Aortic smooth muscle cell (primary cell): ENCODE data around the gene RINL. TPM values are rescaled to one million over a fixed set of nuclear protein-coding genes. Genes with fewer than 3 reads are reported as not detected.

Source experiments
- total RNA-seq: library from RNA; depleted of rRNA; stranded (reverse); fragments of >200 nt; gene quantifications from 2 replicates; pipeline ENCODE4 v1.2.3, GENCODE V29; 2014

RINL gene
- total RNA-seq: 0.66 and 0.68 TPM in 2 replicates

DNA sequence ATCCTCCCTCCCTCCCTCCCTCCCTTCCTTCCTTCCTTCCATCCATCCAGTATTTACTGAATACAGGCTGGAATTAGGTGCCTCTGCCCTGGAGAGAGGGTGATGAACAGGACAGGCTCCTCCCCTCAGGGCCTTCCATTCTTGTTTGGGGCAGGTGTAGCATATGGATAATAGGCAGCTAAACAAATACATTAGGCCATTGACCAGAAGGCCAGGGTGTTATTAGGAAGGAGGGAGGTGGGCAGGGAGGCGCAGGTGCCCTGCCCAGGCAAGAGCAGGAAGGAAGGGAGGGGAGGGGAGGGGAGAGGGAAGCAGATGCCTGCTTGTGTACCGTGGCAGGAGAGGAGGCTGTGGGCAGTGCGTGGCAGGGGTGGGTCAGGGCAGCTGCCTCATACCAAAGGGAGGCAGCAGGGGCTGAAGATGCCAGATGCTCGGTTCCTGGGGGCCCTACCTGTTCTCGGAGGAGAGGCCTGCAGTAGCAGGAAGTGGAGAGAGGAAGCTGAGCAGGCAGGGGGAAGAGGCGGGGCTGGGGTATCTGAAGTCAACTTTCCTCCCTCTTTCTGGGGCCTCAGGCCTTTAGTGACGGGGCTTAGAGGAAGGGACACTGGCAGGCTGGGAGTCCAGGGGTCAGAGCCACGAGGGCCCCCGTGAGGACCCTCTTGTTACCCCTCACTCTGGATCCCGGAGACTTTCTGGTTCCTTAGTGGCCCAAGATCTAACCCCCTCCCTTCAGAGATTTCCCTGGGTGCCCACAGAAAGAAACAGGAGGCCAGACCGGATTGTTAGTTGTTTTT, at the start of gene RINL:
Gene RINL (minus strand): TSS at position 495 of the 794 bp plus-strand sequence. CDS start 1,533 bp downstream, outside the sequence.

DNA sequence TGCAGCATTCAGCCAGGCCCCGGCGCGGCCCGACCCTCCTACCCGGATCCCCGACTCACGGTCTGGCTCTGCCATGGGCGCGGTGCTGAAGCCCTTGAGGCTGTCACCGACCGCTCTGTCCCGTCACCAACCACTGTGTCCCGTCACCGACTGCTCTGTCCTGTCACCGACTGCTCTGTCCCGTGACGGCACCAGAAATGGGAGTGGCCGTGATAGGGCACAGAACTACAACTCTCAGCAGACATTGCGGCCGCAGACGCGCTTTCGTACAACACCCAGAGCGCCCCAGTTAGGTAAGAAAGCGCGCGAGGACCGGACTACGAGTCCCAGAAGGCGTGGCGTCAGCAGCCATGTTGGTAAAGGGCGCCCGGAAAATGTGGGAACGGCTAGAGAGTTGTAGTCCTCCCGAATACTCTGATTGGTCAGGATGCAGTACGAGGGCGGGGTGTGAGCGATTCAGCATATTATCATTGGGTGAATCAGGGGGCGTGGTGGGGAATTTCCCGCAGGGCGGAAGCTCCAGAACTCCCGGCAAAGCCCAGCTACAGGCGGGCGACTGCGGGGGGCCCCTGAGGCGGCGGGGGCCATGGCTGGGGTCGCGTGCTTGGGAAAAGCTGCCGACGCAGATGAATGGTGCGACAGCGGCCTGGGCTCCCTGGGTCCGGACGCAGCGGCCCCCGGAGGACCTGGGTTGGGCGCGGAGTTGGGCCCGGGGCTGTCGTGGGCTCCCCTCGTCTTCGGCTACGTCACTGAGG, 21.5 kb upstream of the RINL start, which contains the start of the genes NFKBIB and SIRT2:
Gene NFKBIB (plus strand): TSS at position 523 of the 755 bp plus-strand sequence. CDS start 64 bp downstream, at position 587.
Gene SIRT2 (minus strand): TSS at position 172 of the 755 bp plus-strand sequence. CDS start 97 bp downstream, at position 75.

GRCh38 chr19:38849860-38850435, 28.1 kb downstream of the RINL start, which contains the start of gene HNRNPL:
Gene HNRNPL, minus strand, starts transcription at chr19:38849986. Its CDS starts 20 bp downstream, at chr19:38849966.

Other genes starting within 250 kb of the RINL start
- gene ACTN4, start 230.6 kb downstream of the RINL start, total RNA-seq: 256 and 342 TPM in 2 replicates
- gene CAPN12, start 133.8 kb downstream of the RINL start, total RNA-seq: not detected in 2 replicates
- gene LGALS7, start 104.8 kb downstream of the RINL start, total RNA-seq: 0.50 TPM in 1 of 2 replicates, not detected in the other
- not detected in 2 replicates for gene LGALS7B, start 89.1 kb downstream of the RINL start, total RNA-seq
- gene LGALS4, start 65.3 kb downstream of the RINL start, total RNA-seq: not detected in 2 replicates
- 9.8 and 10.0 TPM in 2 replicates for gene ECH1, start 46.5 kb downstream of the RINL start, total RNA-seq
- gene HNRNPL, start 28.3 kb downstream of the RINL start, total RNA-seq: 215 and 236 TPM in 2 replicates
- gene SIRT2, start 21.3 kb upstream of the RINL start, total RNA-seq: 40.4 and 50.4 TPM in 2 replicates
- 8.0 and 13.3 TPM in 2 replicates for gene NFKBIB, start 21.7 kb upstream of the RINL start, total RNA-seq
- gene CCER2, start 33.9 kb upstream of the RINL start, total RNA-seq: not detected in 2 replicates
- gene SARS2, start 52.5 kb upstream of the RINL start, total RNA-seq: 7.8 and 8.2 TPM in 2 replicates
- gene MRPS12, start 52.7 kb upstream of the RINL start, total RNA-seq: 21.0 and 33.7 TPM in 2 replicates
- 11.0 and 15.3 TPM in 2 replicates for gene FBXO17, start 97.5 kb upstream of the RINL start, total RNA-seq
- gene FBXO27, start 154.3 kb upstream of the RINL start, total RNA-seq: 1.2 and 1.8 TPM in 2 replicates
- gene ACP7, start 206.1 kb upstream of the RINL start, total RNA-seq: 0.12 TPM in 1 of 2 replicates, not detected in the other
- gene PAK4, start 247.5 kb upstream of the RINL start, total RNA-seq: 3.7 and 4.7 TPM in 2 replicates